Upper lobe of left lung (tissue), 4 donors: ENCODE measurements around the gene SERHL2.
"Not testable (repeated sequence)": the region's sequence is repeated elsewhere in the genome, so short reads cannot be mapped to it uniquely, and the experiment has no call there.

Experiments
- CTCF ChIP-seq, 6 experiments: fragments of 450-650 bp in 4 of 6; fragments of 200-600 bp in 2 of 6; sonication (generic) in 2 of 6; IDR thresholded peaks; one replicate each; pipeline ENCODE4 v1.5.1; 2016 to 2019; ENCODE audit warnings: antibody characterized with exemption in 6 of 6
- EP300 ChIP-seq, 4 donors: sonication (generic); formaldehyde crosslinking; IDR thresholded peaks; one replicate each; pipeline ENCODE4 v1.5.1; 2017; ENCODE audit warnings: antibody characterized with exemption in 4 of 4, control low read depth in 2 of 4
- POLR2A ChIP-seq, 4 donors: fragments of 450-650 bp; IDR thresholded peaks; one replicate each; pipeline ENCODE4 v1.5.1; 2016 to 2017; ENCODE audit warnings: antibody characterized with exemption in 4 of 4, mild to moderate bottlenecking in 2 of 4
- POLR2AphosphoS5 ChIP-seq, 2 donors: sonication (generic); formaldehyde crosslinking; IDR thresholded peaks; one replicate each; pipeline ENCODE4 v1.5.1; 2017; ENCODE audit warnings: antibody characterized with exemption in 2 of 2

GRCh38 chr22:42531401-42532084, 22.2 kb upstream of the SERHL2 start:
- not testable (repeated sequence) for TF ChIP-seq POLR2A, CTCF, EP300, POLR2AphosphoS5 (IDR thresholded peaks at IDR 0.05)
